IPS DF 6.9 (cell line): Measurements from ENCODE around the gene TBC1D16.

Experiments
- DNase-seq: peaks from one replicate; pipeline ENCODE4 v3.0.0-alpha.2; 2013; ENCODE audit warnings: low read depth, low spot score
- H3K27ac ChIP-seq: one replicate; pipeline ENCODE4 v1.5.1; 2013; ENCODE audit warnings: low read length, control low read depth
- H3K27me3 ChIP-seq: 2 replicates; pipeline ENCODE4 v1.6.1; 2013; ENCODE audit warnings: mild to moderate bottlenecking, low read length; ENCODE audit not compliant: control insufficient read depth, insufficient read depth
- H3K36me3 ChIP-seq: 2 replicates; pipeline ENCODE4 v1.6.1; 2013; ENCODE audit warnings: low read length; ENCODE audit not compliant: control insufficient read depth, insufficient read depth
- H3K4me1 ChIP-seq: 2 replicates; pipeline ENCODE4 v1.6.1; 2013; ENCODE audit warnings: low read length; ENCODE audit not compliant: control insufficient read depth, insufficient read depth
- H3K4me3 ChIP-seq: 2 replicates; pipeline ENCODE4 v1.5.1; 2013; ENCODE audit warnings: mild to moderate bottlenecking, low read length
- H3K9me3 ChIP-seq: 2 replicates; pipeline ENCODE4 v1.6.1; 2013; ENCODE audit warnings: low read length, inconsistent platforms; ENCODE audit not compliant: control insufficient read depth, insufficient read depth
- WGBS: extraction: QIAGEN DNeasy Blood & Tissue Kit; methylation state at CpG from one replicate; pipeline ENCODE4 v1.1.7; 2013; ENCODE audit warnings: mixed read lengths, missing lambda C conversion rate; ENCODE audit not compliant: insufficient read length, insufficient coverage; 5-methylcytosine and 5-hydroxymethylcytosine counted together

Gene TBC1D16

GRCh38 chr17:79916506-79916905, 119.2 kb downstream of the TBC1D16 start:
- 100% methylated on average over 1 of the region's 6 CpGs for WGBS
- no peak for DNase-seq
- Histone ChIP-seq H3K4me1 (peaks cover 3% of the 10 kb centered on the region; the same call in 1 of the 2 replicates), H3K36me3 (no peaks in the 10 kb centered on the region), H3K9me3 (no peaks in the 10 kb centered on the region), H3K27me3 (no peaks in the 10 kb centered on the region), H3K27ac (no peak overlapping the region), H3K4me3 (no peak overlapping the region)

- no CpG with 5 or more reads among the region's 23 CpGs for WGBS
- Histone ChIP-seq H3K27me3 (no peaks in the 10 kb centered on the region), H3K4me3 (no peak overlapping the region), H3K27ac (no peak overlapping the region), H3K9me3 (no peaks in the 10 kb centered on the region), H3K4me1 (peaks cover 3% of the 10 kb centered on the region; the same call in 1 of the 2 replicates), H3K36me3 (no peaks in the 10 kb centered on the region)
- no peak for DNase-seq
Measured at GRCh38 chr17:79915850-79916430, 119.7 kb downstream of the TBC1D16 start.

GRCh38 chr17:79914813-79915740, 120.6 kb downstream of the TBC1D16 start:
- H3K27me3 ChIP-seq, result no peaks in the 10 kb centered on the region
- DNase-seq, result no peak
- WGBS, result no CpG with 5 or more reads among the region's 19 CpGs
- no peak overlapping the region for H3K4me3 ChIP-seq
- H3K9me3 ChIP-seq, result no peaks in the 10 kb centered on the region
- peaks cover 3% of the 10 kb centered on the region; the same call in 1 of the 2 replicates for H3K4me1 ChIP-seq
- no peaks in the 10 kb centered on the region for H3K36me3 ChIP-seq
- H3K27ac ChIP-seq, result no peak overlapping the region

DNA sequence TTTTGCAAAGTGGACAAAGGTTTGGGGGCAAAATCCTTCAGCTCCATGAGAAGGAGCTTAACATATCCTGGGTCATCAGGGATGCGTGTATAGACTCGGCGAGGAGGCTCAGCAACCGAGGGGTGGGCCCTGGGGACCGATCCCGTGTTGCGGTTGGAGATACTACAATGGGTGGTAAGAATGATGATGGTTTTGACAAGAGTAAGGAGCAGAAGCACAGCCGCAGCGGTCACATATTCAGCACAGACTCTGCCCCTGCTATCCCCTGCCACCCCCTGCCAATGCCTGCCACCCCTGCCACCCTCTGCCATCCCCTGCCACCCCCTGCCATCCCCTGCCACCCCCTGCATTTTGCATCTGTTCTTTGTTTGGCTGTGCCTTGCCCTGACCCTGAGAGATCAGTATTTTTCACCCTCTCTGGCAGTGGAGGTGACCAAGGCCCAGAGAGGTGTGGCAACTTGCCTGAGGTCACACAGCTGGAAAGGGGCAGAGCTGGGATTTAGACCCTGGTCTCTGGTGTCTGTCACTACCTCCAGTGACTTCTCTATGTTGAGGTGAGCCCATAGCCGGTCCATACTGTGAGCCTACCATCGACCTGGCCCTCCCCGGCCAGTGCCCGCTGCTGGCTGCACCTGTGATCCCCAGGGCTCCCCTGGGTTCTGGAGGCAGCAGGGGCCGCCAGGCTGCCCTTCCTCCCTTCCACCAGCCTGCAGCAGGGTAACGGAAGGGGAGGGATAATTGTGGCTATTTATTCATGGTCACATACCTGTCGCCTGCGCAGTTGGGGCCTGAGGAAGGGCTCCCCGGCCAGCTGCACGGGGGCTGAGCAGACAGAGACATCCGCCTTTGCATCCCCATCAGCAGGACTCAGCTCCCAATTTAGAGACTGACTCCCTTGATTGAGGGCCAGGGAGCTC, 121.5 kb downstream of the TBC1D16 start:
- Histone ChIP-seq H3K27ac (no peak overlapping the region), H3K36me3 (no peaks in the 10 kb centered on the region), H3K9me3 (no peaks in the 10 kb centered on the region), H3K4me1 (peaks cover 3% of the 10 kb centered on the region; the same call in 1 of the 2 replicates), H3K4me3 (no peak overlapping the region), H3K27me3 (no peaks in the 10 kb centered on the region)
- DNase-seq, result no peak
- WGBS, result no CpG with 5 or more reads among the region's 20 CpGs

GRCh38 chr17:79913451-79913850, 122.2 kb downstream of the TBC1D16 start:
- no peak for DNase-seq
- WGBS, result no CpG with 5 or more reads among the region's 9 CpGs
- Histone ChIP-seq H3K27ac (no peak overlapping the region), H3K27me3 (no peaks in the 10 kb centered on the region), H3K4me1 (peaks cover 3% of the 10 kb centered on the region; the same call in 1 of the 2 replicates), H3K9me3 (no peaks in the 10 kb centered on the region), H3K36me3 (no peaks in the 10 kb centered on the region), H3K4me3 (no peak overlapping the region)

DNA sequence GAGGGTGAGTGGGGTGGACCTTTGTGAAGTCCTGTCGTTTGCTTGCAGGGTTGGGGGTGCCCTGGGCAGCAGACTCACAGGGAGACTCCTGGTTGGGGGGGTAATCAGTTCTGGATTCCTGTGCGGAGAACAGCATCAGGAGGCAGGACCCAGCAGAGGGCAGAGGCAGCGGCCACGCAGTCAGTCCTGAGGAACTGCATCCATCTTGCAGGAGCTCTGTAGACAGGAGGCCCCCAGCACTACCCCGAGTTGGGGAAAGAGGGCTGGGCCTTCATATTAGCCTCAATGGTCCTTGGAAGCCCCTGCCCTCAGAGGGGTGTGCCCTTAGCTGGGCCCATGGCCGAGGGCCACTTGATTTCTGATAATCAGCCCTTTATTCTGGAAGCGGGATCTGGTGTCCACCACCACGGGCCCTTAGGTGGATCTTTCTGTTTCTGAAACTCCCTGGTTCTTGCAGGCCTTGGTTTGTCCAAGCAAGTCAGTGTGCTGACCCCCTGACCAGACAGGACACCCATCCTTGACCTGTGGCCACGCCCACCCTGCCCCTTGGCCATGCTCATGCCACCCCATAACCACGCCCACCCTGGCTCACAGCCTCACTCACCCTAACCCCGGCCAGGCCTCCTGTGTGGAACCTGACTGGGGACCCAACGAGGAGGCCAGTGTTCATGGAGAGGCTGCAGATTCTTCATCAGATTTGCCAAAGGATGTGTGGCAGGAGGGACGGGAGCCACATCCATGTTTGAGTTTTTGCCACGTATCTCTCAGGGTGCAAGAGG, 122.9 kb downstream of the TBC1D16 start:
- H3K36me3 ChIP-seq, result no peaks in the 10 kb centered on the region
- H3K4me1 ChIP-seq, result peaks cover 4% of the 10 kb centered on the region; the same call in 1 of the 2 replicates
- no peak overlapping the region for H3K27ac ChIP-seq
- no peaks in the 10 kb centered on the region for H3K27me3 ChIP-seq
- H3K9me3 ChIP-seq, result no peaks in the 10 kb centered on the region
- no peak for DNase-seq
- no peak overlapping the region for H3K4me3 ChIP-seq
- no CpG with 5 or more reads among the region's 14 CpGs for WGBS

- Histone ChIP-seq H3K4me1 (peaks cover 5% of the 10 kb centered on the region; the same call in 1 of the 2 replicates), H3K9me3 (no peaks in the 10 kb centered on the region), H3K27ac (no peak overlapping the region), H3K4me3 (no peak overlapping the region), H3K27me3 (no peaks in the 10 kb centered on the region), H3K36me3 (no peaks in the 10 kb centered on the region)
- no CpG with 5 or more reads among the region's 20 CpGs for WGBS
- no peak for DNase-seq
Measured at GRCh38 chr17:79911430-79912399, 124.0 kb downstream of the TBC1D16 start.

DNA sequence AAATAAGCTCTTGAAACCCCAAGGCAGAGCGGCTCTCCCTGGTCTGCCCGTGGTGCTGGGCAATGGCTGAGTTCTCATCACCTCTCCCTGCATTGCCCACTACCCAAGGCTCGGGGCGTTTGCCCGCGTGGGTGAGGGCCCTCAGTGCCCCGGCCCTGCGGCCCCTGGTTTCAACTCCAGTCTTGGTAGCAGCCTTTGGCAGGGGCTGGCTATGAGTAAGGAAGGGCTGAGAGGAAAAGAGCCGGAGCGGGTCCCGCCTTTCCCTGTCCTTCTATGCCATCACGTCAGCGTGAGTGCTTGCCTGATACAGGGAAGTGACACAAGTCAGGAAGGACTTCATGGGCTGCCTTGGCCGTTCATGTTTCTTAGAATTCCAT, 124.7 kb downstream of the TBC1D16 start:
- WGBS, result no CpG with 5 or more reads among the region's 14 CpGs
- no peaks in the 10 kb centered on the region for H3K9me3 ChIP-seq
- H3K4me3 ChIP-seq, result no peak overlapping the region
- peaks cover 5% of the 10 kb centered on the region; the same call in 1 of the 2 replicates for H3K4me1 ChIP-seq
- H3K36me3 ChIP-seq, result no peaks in the 10 kb centered on the region
- H3K27me3 ChIP-seq, result no peaks in the 10 kb centered on the region
- DNase-seq, result no peak
- H3K27ac ChIP-seq, result no peak overlapping the region

DNA sequence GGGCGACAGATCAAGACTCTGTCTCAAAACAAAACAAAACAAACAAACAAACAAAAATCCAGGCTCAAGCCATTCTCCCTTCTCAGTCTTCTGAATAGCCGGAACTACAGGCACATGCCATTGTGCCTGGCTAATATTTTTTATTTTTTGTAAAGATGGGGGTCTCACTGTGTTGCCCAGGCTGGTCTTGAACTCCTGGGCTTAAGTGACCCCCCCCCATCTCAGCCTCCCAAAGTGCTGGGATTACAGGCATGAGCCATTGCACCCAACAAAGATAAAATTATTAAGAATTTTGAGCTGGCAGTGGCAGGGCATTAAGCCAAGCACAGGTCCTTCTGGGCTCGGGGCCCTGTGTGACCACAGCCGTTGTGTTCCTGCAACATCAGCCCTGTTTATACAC, 126.6 kb downstream of the TBC1D16 start:
- Histone ChIP-seq H3K27me3 (no peaks in the 10 kb centered on the region), H3K27ac (no peak overlapping the region), H3K4me3 (no peak overlapping the region), H3K9me3 (no peaks in the 10 kb centered on the region), H3K4me1 (0 out of 2 replicates have a peak, but pooled peaks cover 2% of the 10 kb centered on the region), H3K36me3 (no peaks in the 10 kb centered on the region)
- WGBS, result no CpG with 5 or more reads among the region's 4 CpGs
- no peak for DNase-seq
